ENCODE results near the gene TIMM23.
"Not testable (repeated sequence)": the region's sequence is repeated elsewhere in the genome, so short reads cannot be mapped to it uniquely, and the experiment has no call there.

The TIMM23 gene

DNA sequence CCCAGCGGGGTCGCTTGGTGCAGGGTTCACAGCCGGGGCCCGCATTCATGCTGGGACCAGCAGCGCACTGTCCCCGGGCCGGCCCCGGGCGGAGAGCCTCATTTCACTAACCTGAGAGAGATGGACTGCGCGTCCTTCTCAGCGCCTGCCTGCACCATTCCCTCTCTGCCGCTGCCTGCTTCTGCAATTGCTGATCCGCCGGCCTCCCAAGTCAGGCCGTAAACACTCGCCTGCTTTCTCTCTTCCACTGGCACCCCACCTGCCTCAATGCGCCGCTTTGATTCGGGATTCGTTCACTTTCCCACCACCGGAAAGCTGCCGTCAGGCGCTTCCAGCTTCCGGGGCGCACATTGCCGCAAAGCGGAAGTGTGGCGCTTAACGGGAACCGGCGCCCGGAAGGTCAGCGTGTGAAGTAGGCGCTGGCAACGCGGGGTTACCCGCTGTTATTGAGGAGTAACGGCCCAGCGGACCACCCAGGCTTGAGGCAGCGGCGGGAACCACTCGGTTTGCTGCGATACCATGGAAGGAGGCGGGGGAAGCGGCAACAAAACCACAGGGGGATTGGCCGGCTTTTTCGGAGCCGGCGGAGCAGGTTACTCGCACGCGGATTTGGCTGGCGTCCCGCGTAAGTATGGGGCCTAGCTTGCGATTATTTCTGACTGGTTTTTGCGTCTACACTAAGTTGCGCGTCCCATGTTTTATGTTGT is at the start of gene TIMM23:
TIMM23 (plus strand) TSS at position 384 of the 707 bp plus-strand sequence; CDS start at position 520, 136 bp downstream.
- CTCF ChIA-PET, POLR2A ChIA-PET: not testable (repeated sequence)
- peak; percentile 67 for DNase-seq (ENCODE audit: extremely low spot score)

- CTCF ChIA-PET; DNase-seq (ENCODE audit: extremely low spot score); POLR2A ChIA-PET: not testable (repeated sequence)
These were observed 45.5 kb upstream of the TIMM23 start for GRCh38 chr10:45926790-45927189.

DNA sequence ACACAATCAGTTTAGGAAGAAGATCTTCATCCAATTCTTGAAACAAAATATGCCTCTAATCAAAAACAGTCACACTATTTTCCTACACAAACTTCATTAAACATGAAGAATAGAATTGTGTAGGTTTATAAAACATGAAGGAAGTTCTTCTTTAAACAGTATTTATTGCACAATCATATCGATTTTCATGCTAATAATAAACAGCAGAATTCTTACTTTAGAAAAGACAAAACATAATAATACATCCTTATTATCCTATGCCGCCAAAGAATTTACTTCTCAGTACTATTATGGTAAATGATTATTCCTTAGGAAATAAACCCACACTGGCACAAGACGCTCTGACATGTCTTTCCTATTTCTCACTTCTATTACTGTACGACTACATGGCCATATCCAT is 41.0 kb upstream of the TIMM23 start:
- POLR2A ChIA-PET; CTCF ChIA-PET; DNase-seq (ENCODE audit: extremely low spot score): not testable (repeated sequence)

DNA sequence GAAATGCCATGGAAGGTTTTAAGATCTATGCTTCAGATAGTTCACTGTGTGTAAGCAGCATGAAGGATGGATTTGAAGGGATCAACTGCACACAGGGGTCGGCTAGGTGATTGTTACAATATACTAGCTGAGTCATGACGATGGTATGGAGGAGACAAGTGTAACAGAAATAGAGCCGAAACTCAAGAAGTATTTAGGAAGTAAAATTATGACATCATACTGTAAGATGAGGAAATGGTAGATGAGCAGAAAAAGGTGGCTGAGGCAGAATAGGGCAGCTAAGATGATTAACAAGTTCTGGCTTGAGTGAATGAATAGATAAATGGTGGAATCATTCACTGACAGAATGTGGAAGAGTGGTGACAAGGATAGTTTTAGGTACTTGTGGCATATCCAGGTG is 37.5 kb upstream of the TIMM23 start:
- DNase-seq (ENCODE audit: extremely low spot score); CTCF ChIA-PET; POLR2A ChIA-PET: not testable (repeated sequence)

DNA sequence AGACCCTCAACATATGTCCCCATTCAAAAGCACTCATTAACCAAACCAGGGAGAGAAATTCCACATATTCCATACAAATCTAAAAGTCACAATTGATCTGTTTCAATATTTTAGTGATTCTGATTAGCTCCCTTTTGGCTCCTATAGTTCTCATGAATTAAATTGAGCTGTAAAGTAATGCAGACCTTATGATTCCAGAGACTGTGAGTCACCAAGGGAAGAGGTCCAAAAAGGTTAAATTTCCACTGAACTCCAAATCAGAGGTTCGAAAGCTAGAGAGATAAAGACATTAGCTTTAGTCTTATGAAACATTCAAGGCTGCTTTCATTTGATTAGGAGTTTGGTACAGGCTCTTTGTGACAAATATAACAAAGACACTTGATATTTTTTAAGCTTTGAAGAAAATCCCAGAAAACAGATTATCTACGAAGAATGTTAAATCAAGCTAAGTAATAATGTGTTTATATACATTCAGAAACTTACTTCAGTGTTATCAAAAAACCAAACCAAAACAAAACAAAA is 33.1 kb upstream of the TIMM23 start:
- POLR2A ChIA-PET; CTCF ChIA-PET; DNase-seq (ENCODE audit: extremely low spot score): not testable (repeated sequence)

GRCh38 chr10:45941196-45941595 is 31.1 kb upstream of the TIMM23 start:
- DNase-seq (ENCODE audit: extremely low spot score); POLR2A ChIA-PET; CTCF ChIA-PET: not testable (repeated sequence)

GRCh38 chr10:45945476-45945875 is 26.8 kb upstream of the TIMM23 start:
- DNase-seq (ENCODE audit: extremely low spot score); CTCF ChIA-PET; POLR2A ChIA-PET: not testable (repeated sequence)

DNA sequence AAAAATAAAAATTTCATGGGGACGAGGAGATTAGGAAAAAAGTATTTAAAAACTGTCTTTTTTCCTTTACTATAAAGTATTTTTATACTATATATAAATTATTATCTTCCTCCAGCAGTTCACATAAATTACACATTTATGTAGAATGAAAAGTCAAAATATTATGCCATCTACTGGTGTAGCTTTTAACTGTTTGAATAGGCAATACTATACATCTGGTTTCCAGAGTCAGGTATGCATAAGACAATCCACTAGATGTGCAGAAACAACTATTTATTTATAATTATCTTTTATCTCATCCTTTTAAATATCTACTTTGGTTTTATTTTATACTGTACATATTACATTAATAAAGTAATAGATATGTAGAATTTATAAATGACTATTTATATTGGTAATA is 24.9 kb upstream of the TIMM23 start:
- CTCF ChIA-PET; POLR2A ChIA-PET; DNase-seq (ENCODE audit: extremely low spot score): not testable (repeated sequence)

- DNase-seq (ENCODE audit: extremely low spot score); POLR2A ChIA-PET; CTCF ChIA-PET: not testable (repeated sequence)
These were observed 23.5 kb upstream of the TIMM23 start for GRCh38 chr10:45948801-45949200.

GRCh38 chr10:45954367-45954766 is 17.9 kb upstream of the TIMM23 start:
- DNase-seq (ENCODE audit: extremely low spot score); CTCF ChIA-PET; POLR2A ChIA-PET: not testable (repeated sequence)

GRCh38 chr10:45956634-45957033 is 15.7 kb upstream of the TIMM23 start:
- DNase-seq (ENCODE audit: extremely low spot score); CTCF ChIA-PET; POLR2A ChIA-PET: not testable (repeated sequence)

GRCh38 chr10:45957928-45958327 is 14.4 kb upstream of the TIMM23 start:
- DNase-seq (ENCODE audit: extremely low spot score); CTCF ChIA-PET; POLR2A ChIA-PET: not testable (repeated sequence)

- POLR2A ChIA-PET; CTCF ChIA-PET; DNase-seq (ENCODE audit: extremely low spot score): not testable (repeated sequence)
These were observed 9.4 kb upstream of the TIMM23 start for GRCh38 chr10:45962686-45963452.

DNA sequence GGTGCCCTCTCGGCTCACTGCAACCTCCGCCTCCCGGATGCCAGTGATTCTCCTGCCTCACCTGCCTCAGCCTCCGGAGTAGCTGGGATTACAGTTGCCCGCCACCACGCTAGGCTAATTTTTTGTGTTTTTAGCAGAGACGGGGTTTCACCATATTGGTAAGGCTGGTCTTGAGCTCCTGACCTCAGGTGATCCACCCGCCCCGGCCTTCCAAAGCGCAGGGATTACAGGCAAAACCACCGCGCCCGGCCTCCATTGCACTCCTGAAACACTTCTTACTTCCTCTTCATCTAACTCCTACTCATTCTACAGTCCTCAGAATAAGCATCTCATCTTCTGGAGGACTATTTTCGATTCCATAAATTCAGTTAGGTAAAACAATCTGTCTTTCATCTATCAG is 1.3 kb upstream of the TIMM23 start:
- POLR2A ChIA-PET; CTCF ChIA-PET; DNase-seq (ENCODE audit: extremely low spot score): not testable (repeated sequence)

DNA sequence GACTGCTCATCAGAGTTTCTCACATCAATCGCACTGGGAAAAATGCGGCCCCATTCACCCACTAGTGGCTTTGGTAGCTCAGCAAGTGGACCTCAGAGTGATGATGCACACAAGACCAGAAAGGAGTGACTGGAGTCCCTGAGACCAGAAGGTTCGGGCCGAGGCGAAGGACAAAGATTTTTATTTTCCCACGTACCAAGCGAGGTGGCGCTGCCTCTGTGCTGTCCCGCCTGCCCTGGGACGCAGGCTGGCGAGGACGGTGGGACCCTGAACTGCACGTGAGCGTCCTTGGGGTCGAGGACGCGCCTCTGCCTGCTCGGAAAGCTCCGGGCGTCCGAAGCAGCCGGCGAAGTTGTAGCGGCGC is 565 bp upstream of the TIMM23 start:
- DNase-seq (ENCODE audit: extremely low spot score); POLR2A ChIA-PET; CTCF ChIA-PET: not testable (repeated sequence)

- CTCF ChIA-PET = interaction anchor here (0.9 kb wide), 1 partner anchor 57 kb away, joined by 3 read pairs; no protein-coding TSS in a partner anchor
- DNase-seq (ENCODE audit: extremely low spot score); POLR2A ChIA-PET: not testable (repeated sequence)
These were observed 502 bp downstream of the TIMM23 start for GRCh38 chr10:45972813-45973169.

DNA sequence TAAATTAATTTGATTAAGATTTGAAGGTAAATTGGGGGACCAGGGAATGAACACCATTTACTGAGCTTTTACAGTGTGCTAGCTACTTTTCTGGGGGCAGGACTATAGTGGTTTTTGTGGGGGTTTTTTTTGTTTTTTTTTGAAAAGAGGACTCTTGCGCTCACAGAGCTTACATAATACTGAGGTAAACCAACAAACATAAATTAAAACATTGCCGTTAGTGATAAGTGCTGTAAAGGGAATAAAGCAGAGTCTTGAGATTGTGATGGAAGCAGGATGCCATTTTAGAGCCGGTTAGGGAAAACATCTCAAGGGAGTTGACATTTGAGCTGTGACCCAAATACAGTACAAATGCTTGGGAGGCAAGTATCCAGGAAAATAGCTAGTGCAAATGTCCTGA is 1.8 kb downstream of the TIMM23 start:
- CTCF ChIA-PET = not testable (repeated sequence)

DNA sequence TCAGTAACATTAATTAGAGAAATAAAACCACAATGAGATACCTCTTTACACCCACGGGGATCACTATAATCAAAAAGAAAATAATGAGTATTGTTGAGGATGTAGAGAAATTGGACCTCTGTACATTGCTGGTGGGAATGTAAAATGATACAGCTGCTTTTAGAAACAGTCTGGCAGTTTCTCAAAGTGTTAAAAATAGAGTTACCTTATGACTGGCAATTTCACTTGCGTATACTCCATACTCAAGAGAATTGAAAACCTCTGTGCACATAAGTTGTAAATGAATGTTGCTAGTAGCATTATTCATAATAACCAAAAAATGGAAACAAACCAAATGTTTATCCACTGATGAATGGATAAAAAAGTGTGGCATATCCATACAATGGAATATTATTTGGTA is 6.3 kb downstream of the TIMM23 start:
- CTCF ChIA-PET, POLR2A ChIA-PET: not testable (repeated sequence)

More for the DNA sequence above, 1.8 kb downstream of the TIMM23 start:
- POLR2A ChIA-PET; DNase-seq (ENCODE audit: extremely low spot score): not testable (repeated sequence)

GRCh38 chr10:45981367-45981766 is 9.1 kb downstream of the TIMM23 start:
- POLR2A ChIA-PET; CTCF ChIA-PET; DNase-seq (ENCODE audit: extremely low spot score): not testable (repeated sequence)

More for the DNA sequence above, 6.3 kb downstream of the TIMM23 start:
- DNase-seq (ENCODE audit: extremely low spot score) = not testable (repeated sequence)

Measured in GM10248 (cell line).